ENCODE results near the gene AJUBA.

AJUBA gene

DNA sequence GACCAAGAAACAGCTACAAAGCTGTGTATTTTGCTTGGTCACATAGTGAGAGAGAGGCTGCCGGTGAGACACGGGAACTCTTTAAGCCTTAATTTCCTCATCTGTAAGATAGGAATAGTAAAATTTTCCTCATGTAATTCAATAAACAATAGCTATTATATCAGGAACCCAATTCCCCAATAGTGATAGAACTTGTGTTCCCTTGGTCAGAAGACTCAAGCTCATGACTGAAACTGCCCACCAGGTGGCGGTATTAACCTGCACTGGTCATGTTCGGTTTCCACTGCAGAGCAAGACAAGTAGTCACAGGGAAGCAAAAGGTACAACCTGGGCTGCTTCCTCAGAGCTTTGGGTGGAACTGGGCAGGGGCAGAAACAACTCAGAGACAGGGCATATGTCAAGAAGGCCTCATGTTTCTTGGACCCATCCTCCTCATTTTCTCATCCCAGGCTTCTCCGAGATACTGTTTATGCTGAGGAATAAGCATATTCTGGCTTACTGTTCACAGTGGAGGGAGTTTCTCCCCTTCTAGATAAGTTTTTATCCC, 4.2 kb upstream of the AJUBA start:
- intact Hi-C loops (cut with DNase I; ENCODE audit: low total_unique reads): loop anchor here (2.0 kb wide), 1 partner anchor 70 kb away; the partner anchor contains the start of gene CDH24
- H3K27me3 ChIP-seq: no peaks in the 10 kb centered on the region

DNA sequence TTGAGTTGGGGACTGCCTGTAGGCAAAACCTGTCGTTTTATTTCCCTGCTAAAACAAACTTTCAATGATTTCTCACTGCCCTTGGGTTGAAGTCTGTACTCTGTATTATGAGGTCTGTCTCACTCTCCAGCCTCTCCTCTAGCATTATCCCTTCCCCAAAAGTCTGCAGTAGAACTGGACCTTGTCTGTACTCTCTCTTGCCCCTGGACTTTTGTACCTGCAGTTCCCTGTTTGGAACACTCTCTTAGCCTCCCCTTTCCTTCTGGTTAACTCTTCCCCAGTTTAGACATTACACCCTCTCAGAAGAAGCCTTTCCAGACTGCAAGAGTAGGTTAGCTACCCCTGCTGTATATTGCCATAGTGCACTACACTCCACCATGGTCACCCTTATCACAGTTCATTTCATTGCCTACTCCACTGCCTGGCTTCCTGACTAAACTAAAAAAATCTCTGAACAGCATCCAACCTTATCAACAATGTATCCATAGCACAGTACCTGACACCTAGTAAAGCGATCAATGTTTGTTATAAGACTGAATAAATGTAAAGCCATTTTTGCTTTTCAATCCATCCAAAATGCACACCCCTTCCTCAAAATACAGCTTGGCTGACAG, 3.6 kb upstream of the AJUBA start:
- no peak for DNase-seq
- Histone ChIP-seq H3K4me1 (peaks cover 0 to 18% (median 10%) of the 10 kb centered on the region in 4 donors), H3K9me3 (no peaks in the 10 kb centered on the region), H3K27me3 (no peaks in the 10 kb centered on the region), H3K36me3 (peaks cover 0 to 26% (median 6%) of the 10 kb centered on the region in 3 donors), H3K4me3 (no peak overlapping the region), H3K27ac (no peak overlapping the region)
- intact Hi-C loops (cut with DNase I; ENCODE audit: low total_unique reads): loop anchor here (2.0 kb wide), 1 partner anchor 71 kb away; the partner anchor contains the start of gene CDH24
- TF ChIP-seq, protein P1, sequence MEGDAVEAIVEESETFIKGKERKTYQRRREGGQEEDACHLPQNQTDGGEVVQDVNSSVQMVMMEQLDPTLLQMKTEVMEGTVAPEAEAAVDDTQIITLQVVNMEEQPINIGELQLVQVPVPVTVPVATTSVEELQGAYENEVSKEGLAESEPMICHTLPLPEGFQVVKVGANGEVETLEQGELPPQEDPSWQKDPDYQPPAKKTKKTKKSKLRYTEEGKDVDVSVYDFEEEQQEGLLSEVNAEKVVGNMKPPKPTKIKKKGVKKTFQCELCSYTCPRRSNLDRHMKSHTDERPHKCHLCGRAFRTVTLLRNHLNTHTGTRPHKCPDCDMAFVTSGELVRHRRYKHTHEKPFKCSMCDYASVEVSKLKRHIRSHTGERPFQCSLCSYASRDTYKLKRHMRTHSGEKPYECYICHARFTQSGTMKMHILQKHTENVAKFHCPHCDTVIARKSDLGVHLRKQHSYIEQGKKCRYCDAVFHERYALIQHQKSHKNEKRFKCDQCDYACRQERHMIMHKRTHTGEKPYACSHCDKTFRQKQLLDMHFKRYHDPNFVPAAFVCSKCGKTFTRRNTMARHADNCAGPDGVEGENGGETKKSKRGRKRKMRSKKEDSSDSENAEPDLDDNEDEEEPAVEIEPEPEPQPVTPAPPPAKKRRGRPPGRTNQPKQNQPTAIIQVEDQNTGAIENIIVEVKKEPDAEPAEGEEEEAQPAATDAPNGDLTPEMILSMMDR (IDR thresholded peaks at IDR 0.05): no peak

More for the DNA sequence above, 4.2 kb upstream of the AJUBA start:
- TF ChIP-seq, protein P1 (IDR thresholded peaks at IDR 0.05): peak; percentile 90 to 93
- peak; percentile 90 to 92 for DNase-seq
- no peaks in the 10 kb centered on the region for H3K9me3 ChIP-seq
- peaks cover 0 to 31% (median 6%) of the 10 kb centered on the region in 3 donors for H3K36me3 ChIP-seq
- no peak overlapping the region for H3K4me3 ChIP-seq
- H3K4me1 ChIP-seq: peaks cover 0 to 12% (median 7%) of the 10 kb centered on the region in 4 donors
- no peak overlapping the region for H3K27ac ChIP-seq

DNA sequence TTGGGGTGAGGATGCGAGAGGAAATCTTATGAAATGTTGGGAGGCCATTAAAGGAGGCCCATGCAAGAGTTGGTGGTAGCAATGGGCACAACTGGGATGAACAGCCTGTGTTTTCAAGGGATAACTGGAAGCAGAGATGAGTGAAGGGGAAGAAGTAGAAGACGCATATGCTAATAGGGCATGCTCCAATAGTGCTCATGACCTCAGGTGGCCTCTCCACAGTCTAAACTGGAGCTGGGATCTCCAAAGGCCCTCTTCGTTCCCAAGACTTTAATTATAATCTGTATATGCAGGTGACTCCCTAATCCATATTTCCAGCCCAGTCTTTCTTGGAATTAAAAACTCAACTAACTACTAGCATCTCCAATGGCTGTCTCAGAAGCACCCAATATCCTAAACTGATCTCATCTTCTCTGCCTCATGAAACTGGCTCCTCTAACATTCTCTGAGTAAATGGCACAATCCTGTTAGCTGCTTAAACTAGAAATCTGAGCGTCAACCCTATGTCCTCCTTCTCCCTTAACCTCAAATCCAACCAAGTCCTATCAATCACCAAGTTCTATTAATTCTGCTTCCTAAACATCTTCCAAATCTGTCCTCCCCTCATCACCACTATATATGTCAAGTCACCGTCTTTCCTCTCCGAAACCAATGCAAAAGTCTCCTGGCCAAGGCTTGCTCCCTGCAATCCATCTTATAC, 2.8 kb upstream of the AJUBA start:
- intact Hi-C loops (cut with DNase I; ENCODE audit: low total_unique reads): loop anchor here (5.0 kb wide), 1 partner anchor 143 kb away; no protein-coding TSS in a partner anchor
- no peak overlapping the region for H3K4me3 ChIP-seq
- TF ChIP-seq, protein P1 (IDR thresholded peaks at IDR 0.05): no peak
- H3K27me3 ChIP-seq: no peaks in the 10 kb centered on the region
- peaks cover 0 to 21% (median 6%) of the 10 kb centered on the region in 3 donors for H3K36me3 ChIP-seq
- no peak for DNase-seq
- no peak overlapping the region for H3K27ac ChIP-seq
- no peaks in the 10 kb centered on the region for H3K9me3 ChIP-seq
- H3K4me1 ChIP-seq: peaks cover 0 to 27% (median 13%) of the 10 kb centered on the region in 4 donors

- H3K27me3 ChIP-seq: no peaks in the 10 kb centered on the region
- TF ChIP-seq, protein P1 (IDR thresholded peaks at IDR 0.05): no peak
- H3K36me3 ChIP-seq: peaks cover 0 to under 1% (median 0%) of the 10 kb centered on the region in 3 donors
- H3K27ac ChIP-seq: peak overlapping the region; percentile 84 to 87
- intact Hi-C loops (cut with DNase I; ENCODE audit: low total_unique reads): loop anchor here (5.0 kb wide), 1 partner anchor 140 kb away; no protein-coding TSS in a partner anchor
- H3K9me3 ChIP-seq: no peaks in the 10 kb centered on the region
- H3K4me3 ChIP-seq: peak overlapping the region; percentile 61 to 93
- H3K4me1 ChIP-seq: peaks cover 8 to 55% (median 38%) of the 10 kb centered on the region in 4 donors
- no peak for DNase-seq
Measured at GRCh38 chr14:22981876-22982476, 375 bp downstream of the AJUBA start.

GRCh38 chr14:22981090-22981875, 1.1 kb downstream of the AJUBA start:
- intact Hi-C loops (cut with DNase I; ENCODE audit: low total_unique reads): loop anchor here (5.0 kb wide), 1 partner anchor 139 kb away; no protein-coding TSS in a partner anchor
- Histone ChIP-seq H3K36me3 (no peaks in the 10 kb centered on the region), H3K27ac (peak overlapping the region; percentile 84 to 87), H3K27me3 (no peaks in the 10 kb centered on the region), H3K4me1 (peaks cover 8 to 62% (median 45%) of the 10 kb centered on the region in 4 donors), H3K9me3 (no peaks in the 10 kb centered on the region), H3K4me3 (peak overlapping the region; percentile 61 to 93)
- TF ChIP-seq, protein P1 (IDR thresholded peaks at IDR 0.05): no peak
- DNase-seq: no peak

Data from tibial artery (tissue), 4 donors.